ENCODE measurements around the gene SWI5. TPM values are rescaled to one million over a fixed set of nuclear protein-coding genes. Genes with fewer than 3 reads are reported as not detected.
A peak's percentile ranks its signal among the peaks of the same experiment; 100 is the strongest.

SWI5 gene
- total RNA-seq, 1 donor from 2014 or later: 29.2 TPM

DNA sequence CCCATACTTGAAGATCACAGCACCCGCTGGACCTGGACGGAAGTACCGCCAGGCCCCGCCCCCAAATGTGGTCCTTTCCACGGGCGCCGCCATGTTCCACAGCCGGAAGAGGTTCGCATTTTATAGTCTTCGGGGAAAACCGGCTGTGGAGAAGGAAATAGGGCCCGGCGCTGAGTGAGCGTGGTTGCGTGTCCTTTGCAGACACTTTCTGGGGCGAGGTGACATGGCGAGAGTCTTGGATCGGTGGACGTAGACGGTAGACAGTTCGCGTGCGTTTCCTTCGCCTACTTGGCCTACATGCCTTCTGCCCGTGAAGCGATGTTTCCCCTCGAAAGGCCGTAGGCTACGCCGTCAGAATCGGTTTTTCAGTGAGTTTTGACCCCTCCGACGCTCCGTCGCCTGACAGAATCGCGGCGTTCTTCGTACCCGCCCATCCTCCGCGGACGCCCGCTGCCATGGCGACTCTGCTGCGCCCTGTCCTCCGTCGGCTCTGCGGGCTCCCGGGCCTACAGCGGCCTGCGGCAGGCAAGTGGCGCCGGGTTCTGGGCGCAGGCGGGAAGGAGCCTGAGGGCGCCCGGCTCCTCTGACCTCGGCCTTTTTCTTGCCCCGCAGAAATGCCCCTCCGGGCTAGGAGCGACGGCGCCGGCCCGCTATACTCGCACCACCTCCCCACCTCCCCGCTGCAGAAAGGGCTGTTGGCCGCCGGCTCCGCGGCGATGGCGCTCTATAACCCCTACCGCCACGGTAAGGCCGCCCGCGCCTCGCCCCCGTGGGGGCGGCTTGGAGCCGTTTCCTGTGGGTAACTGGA, 46.5 kb downstream of the SWI5 start, which contains the start of the genes COQ4 and TRUB2:
Gene COQ4 (plus strand): TSS at position 436 of the 808 bp plus-strand sequence. CDS start 20 bp downstream, at position 456.
Gene TRUB2 (minus strand): TSS at position 44 of the 808 bp plus-strand sequence. CDS start 39 bp downstream, at position 5.
- Histone ChIP-seq H3K36me3 (ENCODE audit: insufficient read depth, low read length) (peaks cover 17% of the 10 kb centered on the region), H3K4me3 (ENCODE audit: insufficient read depth, low read depth, low read length) (peak within 1 kb of the TSS; percentile 96), H3K4me2 (ENCODE audit: low read length) (peak within 1 kb of the TSS; percentile 97), H3K9ac (ENCODE audit: low read length) (peak within 1 kb of the TSS; percentile 95), H3K79me2 (ENCODE audit: insufficient read depth, low read length) (peaks cover 49% of the 10 kb centered on the region), H2AFZ (ENCODE audit: low read depth, low read length) (peak within 1 kb of the TSS; percentile 100), H3K27me3 (ENCODE audit: insufficient read depth, low read length) (no peaks in the 10 kb centered on the region), H3K27ac (ENCODE audit: low read depth, low read length) (peak within 1 kb of the TSS; percentile 94), H3K9me3 (ENCODE audit: insufficient read depth, low read depth, low read length) (no peaks in the 10 kb centered on the region), H4K20me1 (ENCODE audit: insufficient read depth, low read length) (peaks cover 3% of the 10 kb centered on the region), H3K4me1 (ENCODE audit: insufficient read depth, low read length) (peaks cover 15% of the 10 kb centered on the region)
- TF ChIP-seq, protein P1, sequence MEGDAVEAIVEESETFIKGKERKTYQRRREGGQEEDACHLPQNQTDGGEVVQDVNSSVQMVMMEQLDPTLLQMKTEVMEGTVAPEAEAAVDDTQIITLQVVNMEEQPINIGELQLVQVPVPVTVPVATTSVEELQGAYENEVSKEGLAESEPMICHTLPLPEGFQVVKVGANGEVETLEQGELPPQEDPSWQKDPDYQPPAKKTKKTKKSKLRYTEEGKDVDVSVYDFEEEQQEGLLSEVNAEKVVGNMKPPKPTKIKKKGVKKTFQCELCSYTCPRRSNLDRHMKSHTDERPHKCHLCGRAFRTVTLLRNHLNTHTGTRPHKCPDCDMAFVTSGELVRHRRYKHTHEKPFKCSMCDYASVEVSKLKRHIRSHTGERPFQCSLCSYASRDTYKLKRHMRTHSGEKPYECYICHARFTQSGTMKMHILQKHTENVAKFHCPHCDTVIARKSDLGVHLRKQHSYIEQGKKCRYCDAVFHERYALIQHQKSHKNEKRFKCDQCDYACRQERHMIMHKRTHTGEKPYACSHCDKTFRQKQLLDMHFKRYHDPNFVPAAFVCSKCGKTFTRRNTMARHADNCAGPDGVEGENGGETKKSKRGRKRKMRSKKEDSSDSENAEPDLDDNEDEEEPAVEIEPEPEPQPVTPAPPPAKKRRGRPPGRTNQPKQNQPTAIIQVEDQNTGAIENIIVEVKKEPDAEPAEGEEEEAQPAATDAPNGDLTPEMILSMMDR (IDR thresholded peaks at IDR 0.05; ENCODE audit: insufficient read depth, low read depth, low read length): no peak
- no peak for TF ChIP-seq EZH2 (IDR thresholded peaks at IDR 0.05; ENCODE audit: insufficient read depth, low read length)
- Mint-ChIP-seq H3K36me3 (ENCODE audit: low read depth, unreplicated experiment) (peaks cover 4% of the 10 kb centered on the region), H3K9me3 (ENCODE audit: unreplicated experiment) (no peaks in the 10 kb centered on the region), H3K4me1 (ENCODE audit: low read depth, unreplicated experiment) (peaks cover 6% of the 10 kb centered on the region), H3K27me3 (ENCODE audit: low read depth, unreplicated experiment) (no peaks in the 10 kb centered on the region), H3K27ac (ENCODE audit: unreplicated experiment) (peak within 1 kb of the TSS; percentile 96), H3K4me3 (ENCODE audit: unreplicated experiment) (peak within 1 kb of the TSS; percentile 96)
- DNase-seq (ENCODE audit: low read depth): peak; percentile 92
- no peak for FAIRE-seq

DNA sequence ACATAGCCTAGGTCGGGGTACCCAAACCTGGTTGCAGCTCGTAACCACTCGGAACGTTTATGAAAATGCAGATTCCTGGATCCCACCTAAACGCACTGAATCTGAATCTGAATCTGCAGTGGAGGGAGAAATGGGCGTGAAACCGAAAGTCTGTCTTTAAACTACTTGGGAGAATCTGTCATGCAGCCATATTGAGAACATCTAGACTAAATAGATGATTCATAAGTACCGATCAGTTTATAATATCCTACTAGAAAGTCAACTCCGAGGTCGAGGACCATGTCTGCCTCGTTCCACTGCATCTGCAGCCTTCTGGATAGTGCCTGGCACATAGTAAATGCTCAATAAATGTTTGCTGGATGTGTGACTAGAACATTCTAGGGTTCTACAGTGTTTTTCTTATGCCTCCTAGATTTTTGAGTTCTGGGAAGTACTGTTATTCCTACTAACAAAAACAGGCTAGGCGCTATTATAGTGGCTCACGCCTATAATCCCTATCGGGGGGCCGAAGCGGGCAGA, 47.2 kb downstream of the SWI5 start:
- no peaks in the 10 kb centered on the region for H3K9me3 ChIP-seq (ENCODE audit: insufficient read depth, low read depth, low read length)
- H3K27me3 ChIP-seq (ENCODE audit: insufficient read depth, low read length): no peaks in the 10 kb centered on the region
- peak overlapping the region; percentile 97 for H3K4me2 ChIP-seq (ENCODE audit: low read length)
- Mint-ChIP-seq H3K27me3 (ENCODE audit: low read depth, unreplicated experiment) (no peaks in the 10 kb centered on the region), H3K4me3 (ENCODE audit: unreplicated experiment) (peak overlapping the region; percentile 96), H3K36me3 (ENCODE audit: low read depth, unreplicated experiment) (peaks cover 5% of the 10 kb centered on the region), H3K9me3 (ENCODE audit: unreplicated experiment) (no peaks in the 10 kb centered on the region), H3K27ac (ENCODE audit: unreplicated experiment) (peak overlapping the region; percentile 12), H3K4me1 (ENCODE audit: low read depth, unreplicated experiment) (peaks cover 6% of the 10 kb centered on the region)
- H3K9ac ChIP-seq (ENCODE audit: low read length): peak overlapping the region; percentile 95
- TF ChIP-seq, protein P1 (IDR thresholded peaks at IDR 0.05; ENCODE audit: insufficient read depth, low read depth, low read length): no peak
- TF ChIP-seq EZH2 (IDR thresholded peaks at IDR 0.05; ENCODE audit: insufficient read depth, low read length): no peak
- H3K27ac ChIP-seq (ENCODE audit: low read depth, low read length): peak overlapping the region; percentile 94
- H3K4me3 ChIP-seq (ENCODE audit: insufficient read depth, low read depth, low read length): peak overlapping the region; percentile 96
- peaks cover 9% of the 10 kb centered on the region for H4K20me1 ChIP-seq (ENCODE audit: insufficient read depth, low read length)
- H3K4me1 ChIP-seq (ENCODE audit: insufficient read depth, low read length): peaks cover 15% of the 10 kb centered on the region
- peak; percentile 34 for DNase-seq (ENCODE audit: low read depth)
- peaks cover 14% of the 10 kb centered on the region for H3K36me3 ChIP-seq (ENCODE audit: insufficient read depth, low read length)
- peaks cover 49% of the 10 kb centered on the region for H3K79me2 ChIP-seq (ENCODE audit: insufficient read depth, low read length)
- H2AFZ ChIP-seq (ENCODE audit: low read depth, low read length): peak overlapping the region; percentile 100
- no peak for FAIRE-seq

Data from astrocyte (in vitro differentiated cells and primary cell).